IPS-20b (cell line): ENCODE data around the gene SMYD3.

Experiments used
- H3K27ac ChIP-seq: one replicate; pipeline ENCODE4 v1.5.1; 2013; ENCODE audit warnings: low read length
- H3K27me3 ChIP-seq: 2 replicates; pipeline ENCODE4 v1.6.1; 2013; ENCODE audit warnings: mild to moderate bottlenecking, low read length, inconsistent platforms; ENCODE audit not compliant: insufficient read depth
- H3K36me3 ChIP-seq: 2 replicates; pipeline ENCODE4 v1.6.1; 2013; ENCODE audit warnings: low read depth, mild to moderate bottlenecking, inconsistent platforms, low read length, moderate library complexity; ENCODE audit not compliant: insufficient read depth
- H3K4me1 ChIP-seq: 2 replicates; pipeline ENCODE4 v1.6.1; 2013; ENCODE audit warnings: mild to moderate bottlenecking, control low read depth, inconsistent platforms, low read length, moderate library complexity; ENCODE audit not compliant: insufficient read depth
- H3K4me3 ChIP-seq: 2 replicates; pipeline ENCODE4 v1.5.1; 2013; ENCODE audit warnings: mild to moderate bottlenecking, low read length, inconsistent platforms
- H3K9ac ChIP-seq: 2 replicates; pipeline ENCODE4 v1.6.1; 2013; ENCODE audit warnings: low read depth, mild to moderate bottlenecking, inconsistent platforms, low read length, moderate library complexity
- H3K9me3 ChIP-seq: 2 replicates; pipeline ENCODE4 v1.6.1; 2013; ENCODE audit warnings: mild to moderate bottlenecking, low read depth, low read length, inconsistent platforms; ENCODE audit not compliant: insufficient read depth

SMYD3 gene

DNA sequence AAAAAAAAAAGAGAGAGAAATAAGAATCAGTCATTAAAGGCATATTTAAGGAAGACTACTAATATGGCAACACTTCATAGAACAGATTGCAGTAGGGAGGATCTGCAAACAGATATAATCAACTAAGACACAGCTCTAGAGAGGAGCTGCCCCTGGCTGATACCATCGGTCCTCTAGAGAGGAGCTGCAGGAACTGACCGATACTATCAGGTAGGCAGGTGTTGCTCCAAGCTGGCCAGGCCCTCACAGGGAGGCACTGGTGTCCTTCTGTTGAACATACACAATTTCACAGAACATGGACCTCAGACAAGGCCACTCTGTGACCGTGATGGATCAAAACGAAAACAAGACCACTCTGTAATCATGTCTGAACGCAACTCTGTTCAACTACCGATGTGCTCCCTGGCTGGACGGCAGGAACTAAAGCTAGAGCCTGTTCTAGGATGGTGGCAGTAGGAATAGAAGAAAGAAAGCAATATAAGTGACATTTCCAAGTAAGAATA, 15.5 kb downstream of the SMYD3 start:
- Histone ChIP-seq H3K36me3 (no peaks in the 10 kb centered on the region), H3K27ac (no peak overlapping the region), H3K4me3 (no peak overlapping the region), H3K4me1 (peaks cover 4% of the 10 kb centered on the region), H3K27me3 (no peaks in the 10 kb centered on the region), H3K9me3 (no peaks in the 10 kb centered on the region), H3K9ac (no peak overlapping the region)

- H3K4me1 ChIP-seq, result peaks cover 4% of the 10 kb centered on the region
- no peak overlapping the region for H3K9ac ChIP-seq
- H3K27me3 ChIP-seq, result no peaks in the 10 kb centered on the region
- H3K27ac ChIP-seq, result no peak overlapping the region
- no peaks in the 10 kb centered on the region for H3K9me3 ChIP-seq
- no peak overlapping the region for H3K4me3 ChIP-seq
- no peaks in the 10 kb centered on the region for H3K36me3 ChIP-seq
These were observed 18.4 kb downstream of the SMYD3 start for GRCh38 chr1:246488674-246489073.

DNA sequence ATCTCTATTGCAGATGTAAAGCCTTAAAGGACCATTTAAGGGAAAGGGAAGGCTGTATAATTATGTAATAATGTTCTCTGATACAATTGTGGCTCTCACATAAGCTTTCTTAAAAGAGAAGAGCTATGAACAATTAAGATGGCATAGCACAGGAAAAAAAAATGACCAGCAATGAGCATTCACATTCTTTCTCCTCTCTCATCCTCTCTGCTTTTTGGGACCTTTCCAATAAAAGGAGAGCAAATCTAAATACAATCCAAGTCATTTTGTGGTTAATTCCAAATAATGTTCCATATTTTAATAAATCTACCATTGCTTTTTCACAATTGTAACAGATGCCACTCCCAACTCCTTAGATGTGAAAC, 23.5 kb downstream of the SMYD3 start:
- H3K4me1 ChIP-seq, result no peaks in the 10 kb centered on the region
- no peaks in the 10 kb centered on the region for H3K27me3 ChIP-seq
- H3K9me3 ChIP-seq, result no peaks in the 10 kb centered on the region
- H3K4me3 ChIP-seq, result no peak overlapping the region
- H3K36me3 ChIP-seq, result no peaks in the 10 kb centered on the region
- no peak overlapping the region for H3K27ac ChIP-seq
- H3K9ac ChIP-seq, result no peak overlapping the region

- Histone ChIP-seq H3K4me3 (no peak overlapping the region), H3K9me3 (no peaks in the 10 kb centered on the region), H3K4me1 (no peaks in the 10 kb centered on the region), H3K36me3 (no peaks in the 10 kb centered on the region), H3K27ac (no peak overlapping the region), H3K27me3 (no peaks in the 10 kb centered on the region), H3K9ac (no peak overlapping the region)
These were observed 24.1 kb downstream of the SMYD3 start for GRCh38 chr1:246482805-246483568.

GRCh38 chr1:246479061-246479460, 28.0 kb downstream of the SMYD3 start:
- Histone ChIP-seq H3K4me3 (no peak overlapping the region), H3K4me1 (no peaks in the 10 kb centered on the region), H3K9ac (no peak overlapping the region), H3K9me3 (no peaks in the 10 kb centered on the region), H3K27ac (no peak overlapping the region), H3K27me3 (no peaks in the 10 kb centered on the region), H3K36me3 (no peaks in the 10 kb centered on the region)

DNA sequence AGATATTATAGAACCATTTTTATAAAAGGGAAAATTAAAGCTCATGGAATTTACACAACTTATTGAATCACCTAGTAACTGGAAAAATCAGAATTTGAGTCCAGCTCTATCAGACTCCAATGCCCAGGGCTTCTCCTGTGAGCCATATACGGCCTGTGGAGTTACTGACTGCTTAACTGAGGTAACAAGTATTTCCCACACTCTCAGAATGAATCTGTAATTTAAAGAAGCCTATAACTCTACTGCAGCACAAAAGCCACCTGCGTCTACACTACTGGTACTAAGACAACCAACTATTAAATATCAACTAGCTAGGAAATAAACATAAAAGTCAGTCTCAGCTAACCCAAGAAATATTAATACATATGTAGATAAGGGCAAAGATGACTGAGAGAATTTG, 29.4 kb downstream of the SMYD3 start:
- H3K9me3 ChIP-seq, result no peaks in the 10 kb centered on the region
- no peaks in the 10 kb centered on the region for H3K36me3 ChIP-seq
- no peaks in the 10 kb centered on the region for H3K4me1 ChIP-seq
- no peak overlapping the region for H3K27ac ChIP-seq
- no peak overlapping the region for H3K9ac ChIP-seq
- no peaks in the 10 kb centered on the region for H3K27me3 ChIP-seq
- no peak overlapping the region for H3K4me3 ChIP-seq

DNA sequence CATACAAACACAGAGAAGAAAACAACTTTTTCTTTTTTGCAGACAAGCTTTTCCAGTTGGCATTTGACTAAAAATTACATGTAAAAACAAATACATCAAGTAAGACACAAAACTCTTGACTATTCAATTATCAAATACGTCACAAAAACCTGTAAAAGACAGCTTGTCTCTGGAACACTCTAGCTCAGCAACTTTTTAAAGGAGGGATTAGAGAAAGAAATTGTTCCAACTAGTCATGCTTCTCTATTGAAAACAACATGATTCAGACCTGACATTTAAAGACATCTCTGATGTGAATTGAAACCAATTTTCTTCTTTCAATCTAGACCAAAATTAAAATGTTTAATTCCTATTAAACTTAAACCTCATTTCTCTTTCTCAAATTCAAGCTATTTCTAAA, 30.3 kb downstream of the SMYD3 start:
- Histone ChIP-seq H3K9ac (no peak overlapping the region), H3K4me1 (no peaks in the 10 kb centered on the region), H3K4me3 (no peak overlapping the region), H3K27me3 (no peaks in the 10 kb centered on the region), H3K36me3 (no peaks in the 10 kb centered on the region), H3K9me3 (no peaks in the 10 kb centered on the region), H3K27ac (no peak overlapping the region)

- Histone ChIP-seq H3K4me1 (no peaks in the 10 kb centered on the region), H3K9me3 (no peaks in the 10 kb centered on the region), H3K36me3 (no peaks in the 10 kb centered on the region), H3K4me3 (no peak overlapping the region), H3K9ac (no peak overlapping the region), H3K27me3 (no peaks in the 10 kb centered on the region), H3K27ac (no peak overlapping the region)
These were observed 35.4 kb downstream of the SMYD3 start for GRCh38 chr1:246471688-246472087.

- Histone ChIP-seq H3K9ac (no peak overlapping the region), H3K27ac (no peak overlapping the region), H3K36me3 (no peaks in the 10 kb centered on the region), H3K9me3 (no peaks in the 10 kb centered on the region), H3K27me3 (no peaks in the 10 kb centered on the region), H3K4me3 (no peak overlapping the region), H3K4me1 (no peaks in the 10 kb centered on the region)
These were observed 36.5 kb downstream of the SMYD3 start for GRCh38 chr1:246470585-246470984.

DNA sequence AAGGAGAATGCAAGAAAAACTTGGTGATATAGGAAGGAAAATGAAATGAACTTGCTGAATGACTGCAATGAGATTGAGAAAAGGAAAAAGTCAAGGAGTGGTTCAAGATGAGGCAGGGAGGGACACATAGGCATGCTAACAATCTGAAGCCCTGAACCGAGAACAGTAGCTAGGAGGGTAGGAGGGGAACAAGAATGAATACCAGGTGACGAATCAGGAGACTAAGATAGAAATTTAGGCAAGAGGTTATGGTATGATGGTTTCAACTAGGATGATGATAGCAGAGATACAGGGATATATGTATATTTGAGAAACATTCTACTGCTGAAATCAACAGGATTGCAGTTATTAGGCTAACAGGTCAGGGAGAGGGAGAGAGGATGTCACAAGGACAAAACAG, 44.1 kb downstream of the SMYD3 start:
- Histone ChIP-seq H3K9me3 (no peaks in the 10 kb centered on the region), H3K4me1 (no peaks in the 10 kb centered on the region), H3K27ac (no peak overlapping the region), H3K4me3 (no peak overlapping the region), H3K27me3 (no peaks in the 10 kb centered on the region), H3K9ac (no peak overlapping the region), H3K36me3 (no peaks in the 10 kb centered on the region)

GRCh38 chr1:246460406-246460805, 46.7 kb downstream of the SMYD3 start:
- H3K27me3 ChIP-seq, result no peaks in the 10 kb centered on the region
- no peaks in the 10 kb centered on the region for H3K4me1 ChIP-seq
- no peak overlapping the region for H3K4me3 ChIP-seq
- H3K9me3 ChIP-seq, result no peaks in the 10 kb centered on the region
- no peak overlapping the region for H3K9ac ChIP-seq
- no peak overlapping the region for H3K27ac ChIP-seq
- H3K36me3 ChIP-seq, result no peaks in the 10 kb centered on the region

DNA sequence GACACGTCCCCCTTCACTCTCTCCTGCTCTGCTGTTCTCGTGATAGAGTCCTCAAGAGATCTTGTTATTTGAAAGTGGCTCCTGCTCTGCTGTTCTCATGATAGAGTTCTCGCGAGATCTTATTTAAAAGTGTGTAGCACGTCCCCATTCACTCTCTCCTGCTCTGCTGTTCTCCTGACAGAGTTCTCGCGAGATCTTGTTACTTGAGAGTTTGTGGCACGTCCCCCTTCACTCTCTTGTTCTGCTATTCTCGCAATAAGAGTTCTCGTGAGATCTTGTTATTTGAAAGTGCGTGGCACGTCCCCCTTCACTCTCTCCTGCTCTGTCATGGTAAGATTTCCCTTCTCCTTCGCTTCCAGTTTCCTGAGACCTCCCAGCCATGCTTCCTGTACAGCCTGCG, 47.9 kb downstream of the SMYD3 start:
- H3K36me3 ChIP-seq, result no peaks in the 10 kb centered on the region
- no peak overlapping the region for H3K4me3 ChIP-seq
- H3K27me3 ChIP-seq, result no peaks in the 10 kb centered on the region

More for the DNA sequence above, 47.9 kb downstream of the SMYD3 start:
- Histone ChIP-seq H3K4me1 (no peaks in the 10 kb centered on the region), H3K27ac (no peak overlapping the region), H3K9me3 (no peaks in the 10 kb centered on the region), H3K9ac (no peak overlapping the region)
